LNCaP clone FGC (cell line): ENCODE results near the gene PTPN3.

Experiments used
- DNase-seq: peaks from one replicate; pipeline ENCODE4 v3.0.0-alpha.2; 2011; ENCODE audit warnings: low read depth
- H3K4me3 ChIP-seq: 2 replicates; pipeline ENCODE4 v1.5.1; 2011; ENCODE audit warnings: mild to moderate bottlenecking, low read depth, low read length, control low read depth
- TF ChIP-seq, protein P1 (sequence below): IDR thresholded peaks from 2 replicates; pipeline ENCODE4 v1.5.1; 2012; ENCODE audit warnings: mild to moderate bottlenecking; ENCODE audit not compliant: control insufficient read depth, insufficient read depth; ENCODE audit errors: extremely low read depth

PTPN3 gene

DNA sequence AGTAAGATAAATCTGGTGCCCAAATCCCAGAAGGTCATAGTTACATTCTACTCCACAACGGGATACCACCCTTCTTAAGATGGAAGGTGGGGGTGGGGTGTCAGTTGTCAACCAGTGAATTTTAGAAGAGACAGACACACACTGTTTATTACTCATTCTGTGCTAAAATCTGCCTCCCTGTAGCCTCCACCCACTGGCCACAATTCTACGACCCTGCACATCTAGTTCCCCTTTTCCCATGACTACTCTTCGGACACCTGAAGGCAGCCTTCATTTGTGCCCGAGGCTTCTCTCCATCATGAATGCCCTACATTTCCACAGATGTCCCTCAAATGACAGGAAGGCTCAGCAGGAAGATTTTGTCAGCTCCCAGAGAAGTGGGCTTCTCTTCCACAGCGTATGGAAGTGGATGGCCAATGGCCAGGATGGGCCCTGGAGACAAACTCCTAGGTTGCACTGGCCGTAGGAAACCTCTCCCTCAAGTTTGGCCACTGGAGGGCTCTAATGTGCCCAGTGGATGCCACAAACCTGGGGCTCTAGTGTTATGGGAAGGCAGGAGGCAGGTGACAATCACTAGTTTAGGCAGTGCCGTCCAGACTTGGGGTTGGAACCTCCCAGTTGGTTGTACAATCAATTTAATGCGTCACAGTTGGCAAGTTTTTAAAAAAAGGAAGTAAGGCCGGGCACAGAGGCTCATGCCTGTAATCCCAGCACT lies 46.6 kb downstream of the PTPN3 start:
- DNase-seq = no peak
- H3K4me3 ChIP-seq = no peak overlapping the region
- TF ChIP-seq, protein P1, sequence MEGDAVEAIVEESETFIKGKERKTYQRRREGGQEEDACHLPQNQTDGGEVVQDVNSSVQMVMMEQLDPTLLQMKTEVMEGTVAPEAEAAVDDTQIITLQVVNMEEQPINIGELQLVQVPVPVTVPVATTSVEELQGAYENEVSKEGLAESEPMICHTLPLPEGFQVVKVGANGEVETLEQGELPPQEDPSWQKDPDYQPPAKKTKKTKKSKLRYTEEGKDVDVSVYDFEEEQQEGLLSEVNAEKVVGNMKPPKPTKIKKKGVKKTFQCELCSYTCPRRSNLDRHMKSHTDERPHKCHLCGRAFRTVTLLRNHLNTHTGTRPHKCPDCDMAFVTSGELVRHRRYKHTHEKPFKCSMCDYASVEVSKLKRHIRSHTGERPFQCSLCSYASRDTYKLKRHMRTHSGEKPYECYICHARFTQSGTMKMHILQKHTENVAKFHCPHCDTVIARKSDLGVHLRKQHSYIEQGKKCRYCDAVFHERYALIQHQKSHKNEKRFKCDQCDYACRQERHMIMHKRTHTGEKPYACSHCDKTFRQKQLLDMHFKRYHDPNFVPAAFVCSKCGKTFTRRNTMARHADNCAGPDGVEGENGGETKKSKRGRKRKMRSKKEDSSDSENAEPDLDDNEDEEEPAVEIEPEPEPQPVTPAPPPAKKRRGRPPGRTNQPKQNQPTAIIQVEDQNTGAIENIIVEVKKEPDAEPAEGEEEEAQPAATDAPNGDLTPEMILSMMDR = peak; percentile 30; the same call in 1 of the 2 replicates

DNA sequence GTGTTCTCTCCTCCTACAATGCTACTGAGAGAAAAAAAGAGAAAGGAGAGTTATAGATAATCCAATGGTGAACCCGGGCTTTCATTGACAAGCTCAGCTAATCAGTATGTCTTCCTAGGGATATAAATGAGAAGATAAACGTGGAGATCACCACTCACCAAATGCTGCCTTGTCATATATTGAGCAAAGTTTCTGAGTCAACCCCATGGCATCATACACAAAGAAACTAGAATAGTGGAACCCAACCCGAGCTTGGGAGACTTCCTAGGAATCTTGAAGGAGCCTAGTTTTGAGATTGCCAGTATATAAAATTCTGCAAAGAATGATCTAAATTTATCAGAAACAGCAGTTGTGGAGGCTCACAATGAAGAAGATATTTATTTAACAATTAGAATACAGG lies 47.8 kb downstream of the PTPN3 start:
- TF ChIP-seq, protein P1 = no peak
- no peak for DNase-seq

DNA sequence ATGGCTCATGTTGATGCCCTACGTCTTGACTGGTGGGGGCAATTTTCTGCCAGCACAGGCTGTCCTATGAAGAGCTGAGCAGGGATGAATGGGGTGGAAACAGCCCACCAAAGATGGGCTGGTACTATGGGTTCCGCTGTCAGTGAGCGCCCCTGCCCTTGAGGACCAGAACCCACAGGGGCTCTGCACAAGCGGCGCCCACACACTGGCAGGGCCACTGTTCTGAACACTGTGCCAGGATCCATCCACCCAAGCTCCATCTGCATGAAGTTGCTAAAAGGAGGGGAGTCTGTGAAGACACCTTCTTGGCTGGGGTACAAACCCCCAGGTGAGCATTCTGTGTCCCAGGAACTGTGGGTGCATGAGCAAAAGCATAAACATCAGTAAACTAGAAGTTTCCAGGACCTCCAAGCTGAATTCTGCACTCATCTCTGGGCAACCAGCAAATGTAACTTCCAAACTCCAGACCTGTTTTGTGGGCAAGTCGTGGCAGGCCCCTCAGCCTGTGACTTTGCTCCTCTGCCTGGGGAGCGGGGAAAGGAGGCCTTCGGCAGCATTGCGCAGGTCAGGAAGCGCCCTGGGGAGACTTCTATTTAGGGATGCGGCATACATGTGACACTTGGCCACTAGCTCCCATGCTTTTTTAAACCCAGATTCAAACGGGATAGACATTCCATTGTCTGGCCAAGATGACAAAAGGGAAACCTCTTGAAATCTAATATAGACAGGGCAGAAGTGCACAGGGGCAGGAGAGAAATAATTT lies 48.9 kb downstream of the PTPN3 start:
- TF ChIP-seq, protein P1 = no peak
- no peak overlapping the region for H3K4me3 ChIP-seq
- DNase-seq = no peak

More for the DNA sequence above, 47.8 kb downstream of the PTPN3 start:
- H3K4me3 ChIP-seq = no peak overlapping the region

DNA sequence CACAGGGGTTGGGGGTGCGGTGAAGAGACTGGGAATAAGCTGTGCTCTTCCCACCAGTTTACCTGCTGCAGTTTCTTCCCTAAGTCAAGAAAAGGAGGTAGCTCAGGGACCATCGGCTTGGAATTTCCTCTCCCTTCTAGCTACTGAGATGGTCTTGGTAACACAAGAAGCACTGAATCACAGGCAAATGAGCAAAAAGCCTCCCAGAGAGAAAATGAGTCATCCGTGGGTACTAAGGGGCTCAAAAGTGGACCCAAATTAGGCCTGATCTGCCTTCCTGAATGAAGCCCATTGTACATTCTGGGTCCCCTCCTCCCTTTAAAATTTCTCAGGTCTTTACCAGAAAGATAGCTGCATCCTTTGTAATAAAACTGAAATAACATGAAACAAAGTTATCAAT lies 49.9 kb downstream of the PTPN3 start:
- H3K4me3 ChIP-seq = no peak overlapping the region
- TF ChIP-seq, protein P1 = no peak
- no peak for DNase-seq

DNA sequence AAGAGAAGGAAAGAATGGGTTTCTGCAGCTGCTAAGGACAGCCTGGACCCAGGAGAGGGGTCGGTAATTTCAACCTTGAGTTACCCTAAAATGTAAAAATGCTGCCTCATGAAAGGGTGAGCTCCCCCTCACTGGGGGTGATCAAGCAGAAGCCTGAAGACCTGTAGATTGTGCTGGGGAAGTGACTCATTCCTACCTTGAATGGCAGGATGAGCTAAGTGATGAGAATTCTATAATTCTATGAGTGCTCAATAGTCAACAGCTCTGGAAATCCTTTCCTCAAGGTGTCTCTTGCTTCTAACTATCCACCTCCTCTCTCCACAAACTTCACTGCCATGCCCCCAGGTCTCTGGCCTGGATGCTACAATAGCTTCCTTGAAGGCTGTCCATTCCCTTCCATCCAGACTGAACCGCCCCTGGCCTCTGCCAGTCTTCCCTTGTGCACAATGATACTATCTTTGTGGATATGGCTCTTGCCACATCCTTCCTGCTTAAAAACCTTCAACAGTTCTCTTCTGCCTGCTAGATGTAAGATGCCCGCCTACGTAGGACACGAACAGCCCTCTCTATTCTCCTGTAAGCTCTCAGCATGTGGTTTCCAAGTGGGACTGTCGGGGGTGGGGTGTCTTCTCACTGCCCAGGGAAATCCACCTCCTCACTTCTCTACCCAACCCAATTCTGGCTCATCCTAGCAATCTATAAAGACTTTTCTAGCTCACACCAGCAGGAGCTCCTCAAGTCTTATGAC lies 50.6 kb downstream of the PTPN3 start:
- TF ChIP-seq, protein P1 = no peak
- H3K4me3 ChIP-seq = no peak overlapping the region
- DNase-seq = no peak

DNA sequence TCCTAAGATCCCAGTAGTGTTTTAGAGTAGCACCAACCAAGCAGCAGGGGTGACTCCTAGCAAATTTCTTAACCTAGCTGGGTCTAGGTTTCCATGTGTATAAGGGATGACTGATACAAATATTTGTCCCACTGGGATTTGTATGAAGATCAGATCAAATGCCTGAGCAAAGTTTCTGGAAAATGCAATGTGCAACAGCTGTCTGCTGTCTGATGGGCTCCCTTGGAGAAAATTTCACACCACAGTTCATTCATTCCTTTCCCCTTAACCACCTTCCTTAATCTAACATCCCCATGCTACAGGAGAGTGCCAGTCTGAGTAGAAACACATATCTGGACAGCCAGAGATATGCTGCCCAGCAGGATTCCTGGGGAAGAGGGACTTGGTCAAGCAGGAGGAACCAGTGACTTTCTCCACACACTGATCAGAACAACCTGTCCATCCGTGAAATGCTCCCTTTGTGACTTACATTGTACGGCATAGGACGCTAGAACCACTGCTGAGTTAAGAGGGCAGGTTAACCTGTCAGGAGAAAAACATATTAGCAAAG lies 53.3 kb downstream of the PTPN3 start:
- DNase-seq = no peak
- TF ChIP-seq, protein P1 = no peak
- H3K4me3 ChIP-seq = no peak overlapping the region
